ENCODE measurements around the gene LDLRAD3.

The LDLRAD3 gene

DNA sequence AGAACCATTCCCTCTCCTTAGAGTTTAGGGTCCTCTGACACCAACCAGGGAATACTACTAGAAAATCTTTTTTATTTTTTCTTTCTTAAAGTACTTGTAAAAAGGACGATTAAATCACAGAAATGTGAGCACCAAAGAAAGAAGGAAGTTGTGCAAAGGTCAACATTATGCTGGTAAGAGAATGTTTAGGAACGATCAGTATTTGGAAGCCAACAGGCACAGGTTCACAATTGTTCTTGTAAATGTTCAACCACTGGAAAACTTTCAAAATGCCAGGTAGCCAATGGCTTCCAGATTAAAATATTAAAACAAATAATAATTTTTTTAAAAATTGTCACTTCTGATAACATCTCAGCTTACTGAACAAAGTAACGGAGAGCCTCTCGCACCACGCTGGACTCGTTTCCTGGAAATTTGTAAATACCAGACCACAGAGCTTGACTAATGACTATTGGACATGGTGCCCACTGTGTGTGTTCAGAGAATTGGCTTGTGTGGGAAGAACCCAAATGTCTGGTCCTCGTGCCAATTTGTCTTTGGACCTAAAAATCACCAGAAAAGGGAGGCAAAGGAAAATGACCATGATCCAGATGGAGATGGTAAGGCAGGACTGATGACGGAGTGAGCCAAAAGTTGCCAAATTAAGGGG, 324.6 kb downstream of the LDLRAD3 start:
- Histone ChIP-seq H3K4me2 (ENCODE audit: low read length) (no peak overlapping the region), H3K79me2 (ENCODE audit: control insufficient read depth, low read length) (no peaks in the 10 kb centered on the region), H3F3A (ENCODE audit: control insufficient read depth, insufficient read depth) (no peaks in the 10 kb centered on the region), H3K9me3 (ENCODE audit: control insufficient read depth, insufficient read depth, low read length) (no peaks in the 10 kb centered on the region), H3K36me3 (ENCODE audit: control insufficient read depth, low read length) (no peaks in the 10 kb centered on the region), H4K20me1 (ENCODE audit: control insufficient read depth, insufficient read depth, low read depth, low read length) (no peaks in the 10 kb centered on the region), H3K4me1 (ENCODE audit: control insufficient read depth, low read length) (no peaks in the 10 kb centered on the region), H3K9me2 (replicated peaks; ENCODE audit: control insufficient read depth, low read length) (no peaks in the 10 kb centered on the region), H3K27ac (ENCODE audit: low read depth, low read length) (no peak overlapping the region), H3K4me3 (ENCODE audit: low read length) (no peak overlapping the region), H3K27me3 (ENCODE audit: control insufficient read depth, low read length) (no peaks in the 10 kb centered on the region)
- no peak for TF ChIP-seq EZH2phosphoT487 (IDR thresholded peaks at IDR 0.05; ENCODE audit: borderline replicate concordance, low read length)
- TF ChIP-seq, protein P1, sequence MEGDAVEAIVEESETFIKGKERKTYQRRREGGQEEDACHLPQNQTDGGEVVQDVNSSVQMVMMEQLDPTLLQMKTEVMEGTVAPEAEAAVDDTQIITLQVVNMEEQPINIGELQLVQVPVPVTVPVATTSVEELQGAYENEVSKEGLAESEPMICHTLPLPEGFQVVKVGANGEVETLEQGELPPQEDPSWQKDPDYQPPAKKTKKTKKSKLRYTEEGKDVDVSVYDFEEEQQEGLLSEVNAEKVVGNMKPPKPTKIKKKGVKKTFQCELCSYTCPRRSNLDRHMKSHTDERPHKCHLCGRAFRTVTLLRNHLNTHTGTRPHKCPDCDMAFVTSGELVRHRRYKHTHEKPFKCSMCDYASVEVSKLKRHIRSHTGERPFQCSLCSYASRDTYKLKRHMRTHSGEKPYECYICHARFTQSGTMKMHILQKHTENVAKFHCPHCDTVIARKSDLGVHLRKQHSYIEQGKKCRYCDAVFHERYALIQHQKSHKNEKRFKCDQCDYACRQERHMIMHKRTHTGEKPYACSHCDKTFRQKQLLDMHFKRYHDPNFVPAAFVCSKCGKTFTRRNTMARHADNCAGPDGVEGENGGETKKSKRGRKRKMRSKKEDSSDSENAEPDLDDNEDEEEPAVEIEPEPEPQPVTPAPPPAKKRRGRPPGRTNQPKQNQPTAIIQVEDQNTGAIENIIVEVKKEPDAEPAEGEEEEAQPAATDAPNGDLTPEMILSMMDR (IDR thresholded peaks at IDR 0.05; ENCODE audit: low read depth, low read length, poor library complexity, severe bottlenecking), result no peak

DNA sequence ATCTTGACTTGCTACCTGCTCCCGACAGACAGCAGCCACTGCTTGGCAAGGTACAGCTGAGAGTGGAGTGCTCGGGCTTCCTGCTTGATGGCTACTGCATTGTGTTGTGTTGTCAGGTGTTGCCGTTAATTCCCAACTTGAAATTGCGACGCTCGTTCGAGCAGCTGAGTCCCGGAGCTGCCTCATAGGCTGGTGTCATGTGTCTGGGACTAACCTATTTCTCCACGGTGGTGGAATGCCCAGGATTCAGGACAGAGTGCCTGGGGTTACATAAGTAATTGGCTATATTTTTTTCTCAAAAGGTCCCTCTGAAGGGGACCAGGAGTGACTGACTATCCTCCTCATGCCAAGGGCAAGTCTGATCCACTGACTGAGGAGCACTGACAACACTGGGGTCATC, 326.8 kb downstream of the LDLRAD3 start:
- no peaks in the 10 kb centered on the region for H3K9me2 ChIP-seq (replicated peaks; ENCODE audit: control insufficient read depth, low read length)
- no peaks in the 10 kb centered on the region for H3K36me3 ChIP-seq (ENCODE audit: control insufficient read depth, low read length)
- H4K20me1 ChIP-seq (ENCODE audit: control insufficient read depth, insufficient read depth, low read depth, low read length), result no peaks in the 10 kb centered on the region
- no peak overlapping the region for H3K4me3 ChIP-seq (ENCODE audit: low read length)
- H3K27me3 ChIP-seq (ENCODE audit: control insufficient read depth, low read length), result no peaks in the 10 kb centered on the region
- TF ChIP-seq, protein P1 (IDR thresholded peaks at IDR 0.05; ENCODE audit: low read depth, low read length, poor library complexity, severe bottlenecking), result no peak
- no peak for TF ChIP-seq EZH2phosphoT487 (IDR thresholded peaks at IDR 0.05; ENCODE audit: borderline replicate concordance, low read length)
- H3K27ac ChIP-seq (ENCODE audit: low read depth, low read length), result no peak overlapping the region
- no peaks in the 10 kb centered on the region for H3F3A ChIP-seq (ENCODE audit: control insufficient read depth, insufficient read depth)
- no peaks in the 10 kb centered on the region for H3K79me2 ChIP-seq (ENCODE audit: control insufficient read depth, low read length)
- H3K9me3 ChIP-seq (ENCODE audit: control insufficient read depth, insufficient read depth, low read length), result no peaks in the 10 kb centered on the region
- H3K4me2 ChIP-seq (ENCODE audit: low read length), result no peak overlapping the region
- H3K4me1 ChIP-seq (ENCODE audit: control insufficient read depth, low read length), result no peaks in the 10 kb centered on the region

DNA sequence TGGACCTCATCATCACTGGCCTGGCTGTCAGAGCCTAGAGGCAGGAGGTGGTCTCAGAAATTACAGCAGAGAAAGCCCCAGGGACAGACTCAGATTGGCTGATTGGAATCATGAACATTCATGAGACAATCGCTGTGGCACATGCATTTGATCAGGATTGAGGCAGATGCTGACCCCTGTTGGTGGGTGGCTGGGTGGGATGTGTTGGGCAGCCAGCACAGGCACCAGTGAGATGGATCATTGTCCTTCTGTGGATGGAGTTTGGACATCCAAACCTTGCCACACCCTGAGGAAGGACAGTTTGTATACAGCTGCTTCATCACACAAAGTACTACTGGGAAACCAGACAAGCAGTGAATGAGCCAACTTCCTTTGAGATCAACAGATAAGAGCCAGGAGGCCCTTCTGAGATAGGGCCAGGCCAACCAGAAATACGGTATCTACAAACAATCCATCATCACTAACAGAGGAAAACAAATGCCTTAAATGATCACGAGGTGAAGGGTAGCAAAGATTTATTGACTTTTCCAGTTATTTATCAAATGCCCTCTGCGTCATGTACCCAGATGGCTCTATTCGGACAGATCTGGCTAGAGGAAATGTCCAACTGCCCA, 328.0 kb downstream of the LDLRAD3 start:
- no peak for TF ChIP-seq EZH2phosphoT487 (IDR thresholded peaks at IDR 0.05; ENCODE audit: borderline replicate concordance, low read length)
- TF ChIP-seq, protein P1 (IDR thresholded peaks at IDR 0.05; ENCODE audit: low read depth, low read length, poor library complexity, severe bottlenecking), result no peak
- Histone ChIP-seq H3K27me3 (ENCODE audit: control insufficient read depth, low read length) (no peaks in the 10 kb centered on the region), H3K4me3 (ENCODE audit: low read length) (no peak overlapping the region), H3K36me3 (ENCODE audit: control insufficient read depth, low read length) (no peaks in the 10 kb centered on the region), H4K20me1 (ENCODE audit: control insufficient read depth, insufficient read depth, low read depth, low read length) (no peaks in the 10 kb centered on the region), H3F3A (ENCODE audit: control insufficient read depth, insufficient read depth) (no peaks in the 10 kb centered on the region), H3K9me3 (ENCODE audit: control insufficient read depth, insufficient read depth, low read length) (no peaks in the 10 kb centered on the region), H3K9me2 (replicated peaks; ENCODE audit: control insufficient read depth, low read length) (no peaks in the 10 kb centered on the region), H3K4me2 (ENCODE audit: low read length) (no peak overlapping the region), H3K27ac (ENCODE audit: low read depth, low read length) (no peak overlapping the region), H3K79me2 (ENCODE audit: control insufficient read depth, low read length) (no peaks in the 10 kb centered on the region), H3K4me1 (ENCODE audit: control insufficient read depth, low read length) (no peaks in the 10 kb centered on the region)

Measured in DOHH2 (cell line).